ENCODE results near the gene TMEM14A.
A peak's percentile ranks its signal among the peaks of the same experiment; 100 is the strongest.
"Not testable (repeated sequence)": the region's sequence is repeated elsewhere in the genome, so short reads cannot be mapped to it uniquely, and the experiment has no call there.

The TMEM14A gene

DNA sequence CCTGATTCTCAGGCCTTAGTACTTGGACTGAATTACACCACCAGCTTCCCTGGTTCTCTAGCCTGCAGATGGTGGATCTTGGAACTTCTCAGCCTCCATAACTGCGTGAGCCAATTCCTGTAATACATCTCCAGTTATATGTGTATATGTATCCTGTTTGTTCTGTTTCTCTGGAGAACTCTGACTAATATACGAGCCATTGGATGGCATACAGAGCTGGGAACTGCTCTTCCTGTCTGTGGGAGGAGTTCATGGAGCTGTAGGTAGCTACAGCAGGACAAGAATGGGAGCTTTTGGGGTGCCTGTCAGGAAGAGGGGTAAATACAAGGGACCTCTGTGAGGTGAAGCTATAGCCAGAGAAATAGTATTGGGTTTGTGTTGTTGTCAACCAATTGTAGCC, 41.2 kb downstream of the TMEM14A start:
- Histone ChIP-seq H3K36me3 (no peaks in the 10 kb centered on the region), H3K4me3 (ENCODE audit: low read depth, low read length) (no peak overlapping the region), H3K27me3 (ENCODE audit: insufficient read depth, low read depth, severe bottlenecking) (no peaks in the 10 kb centered on the region), H3K9me3 (ENCODE audit: severe bottlenecking) (peaks cover 4% of the 10 kb centered on the region), H3K27ac (no peak overlapping the region)
- no peak for DNase-seq
- TF ChIP-seq, protein P1, sequence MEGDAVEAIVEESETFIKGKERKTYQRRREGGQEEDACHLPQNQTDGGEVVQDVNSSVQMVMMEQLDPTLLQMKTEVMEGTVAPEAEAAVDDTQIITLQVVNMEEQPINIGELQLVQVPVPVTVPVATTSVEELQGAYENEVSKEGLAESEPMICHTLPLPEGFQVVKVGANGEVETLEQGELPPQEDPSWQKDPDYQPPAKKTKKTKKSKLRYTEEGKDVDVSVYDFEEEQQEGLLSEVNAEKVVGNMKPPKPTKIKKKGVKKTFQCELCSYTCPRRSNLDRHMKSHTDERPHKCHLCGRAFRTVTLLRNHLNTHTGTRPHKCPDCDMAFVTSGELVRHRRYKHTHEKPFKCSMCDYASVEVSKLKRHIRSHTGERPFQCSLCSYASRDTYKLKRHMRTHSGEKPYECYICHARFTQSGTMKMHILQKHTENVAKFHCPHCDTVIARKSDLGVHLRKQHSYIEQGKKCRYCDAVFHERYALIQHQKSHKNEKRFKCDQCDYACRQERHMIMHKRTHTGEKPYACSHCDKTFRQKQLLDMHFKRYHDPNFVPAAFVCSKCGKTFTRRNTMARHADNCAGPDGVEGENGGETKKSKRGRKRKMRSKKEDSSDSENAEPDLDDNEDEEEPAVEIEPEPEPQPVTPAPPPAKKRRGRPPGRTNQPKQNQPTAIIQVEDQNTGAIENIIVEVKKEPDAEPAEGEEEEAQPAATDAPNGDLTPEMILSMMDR (IDR thresholded peaks at IDR 0.05; ENCODE audit: low read depth, low read length) = no peak

DNA sequence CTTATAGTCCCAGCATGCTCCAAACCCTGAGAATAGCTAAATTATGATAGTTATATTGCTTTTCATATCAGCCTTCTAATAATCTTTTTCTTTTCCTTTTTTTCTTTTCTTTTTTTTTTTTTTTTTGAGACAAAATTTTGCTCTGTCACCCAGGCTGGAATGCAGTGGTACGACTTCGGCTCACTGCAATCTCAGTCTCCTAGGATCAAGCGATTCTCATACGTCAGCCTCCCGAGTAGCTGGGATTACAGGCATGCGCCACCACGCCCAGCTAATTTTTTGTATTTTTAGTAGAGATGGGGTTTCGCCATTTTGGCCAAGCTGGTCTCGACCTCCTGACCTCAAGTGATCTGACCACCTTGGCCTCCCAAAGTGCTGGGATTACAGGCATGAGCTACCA, 43.8 kb downstream of the TMEM14A start:
- not testable (repeated sequence) for H3K27ac ChIP-seq; DNase-seq; H3K36me3 ChIP-seq; H3K4me3 ChIP-seq (ENCODE audit: low read depth, low read length); H3K9me3 ChIP-seq (ENCODE audit: severe bottlenecking); H3K27me3 ChIP-seq (ENCODE audit: insufficient read depth, low read depth, severe bottlenecking)

DNA sequence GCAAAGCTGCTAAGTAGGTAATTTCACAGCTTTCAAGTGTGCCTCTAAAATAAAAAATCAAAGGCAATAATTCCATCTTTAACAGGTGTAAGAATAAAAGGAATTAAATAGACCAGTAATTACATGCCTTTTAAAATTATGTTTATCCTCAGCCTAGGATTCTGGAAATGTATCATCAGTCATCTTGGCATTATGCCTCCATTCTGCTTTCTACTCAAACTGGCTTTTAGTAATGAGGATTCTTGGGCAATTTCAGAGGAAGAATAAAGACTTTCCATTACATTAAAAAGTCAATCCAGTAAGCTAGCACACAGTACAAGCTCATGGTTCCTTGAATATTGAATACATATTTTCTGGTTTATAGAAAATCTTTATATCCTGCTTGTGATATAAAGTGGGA, 47.6 kb downstream of the TMEM14A start:
- Histone ChIP-seq H3K27ac (no peak overlapping the region), H3K27me3 (ENCODE audit: insufficient read depth, low read depth, severe bottlenecking) (no peaks in the 10 kb centered on the region), H3K9me3 (ENCODE audit: severe bottlenecking) (no peaks in the 10 kb centered on the region), H3K4me3 (ENCODE audit: low read depth, low read length) (no peak overlapping the region), H3K36me3 (no peaks in the 10 kb centered on the region)
- DNase-seq = no peak
- TF ChIP-seq, protein P1 (IDR thresholded peaks at IDR 0.05; ENCODE audit: low read depth, low read length) = no peak

GRCh38 chr6:52720321-52720720, 49.4 kb downstream of the TMEM14A start:
- H3K9me3 ChIP-seq (ENCODE audit: severe bottlenecking) = no peaks in the 10 kb centered on the region
- H3K27me3 ChIP-seq (ENCODE audit: insufficient read depth, low read depth, severe bottlenecking) = no peaks in the 10 kb centered on the region
- no peak overlapping the region for H3K27ac ChIP-seq
- H3K4me3 ChIP-seq (ENCODE audit: low read depth, low read length) = no peak overlapping the region
- no peak for DNase-seq
- TF ChIP-seq, protein P1 (IDR thresholded peaks at IDR 0.05; ENCODE audit: low read depth, low read length) = no peak
- H3K36me3 ChIP-seq = no peaks in the 10 kb centered on the region

GRCh38 chr6:52724042-52724405, 53.1 kb downstream of the TMEM14A start:
- Histone ChIP-seq H3K27me3 (ENCODE audit: insufficient read depth, low read depth, severe bottlenecking) (no peaks in the 10 kb centered on the region), H3K9me3 (ENCODE audit: severe bottlenecking) (no peaks in the 10 kb centered on the region), H3K4me3 (ENCODE audit: low read depth, low read length) (no peak overlapping the region), H3K36me3 (no peaks in the 10 kb centered on the region), H3K27ac (no peak overlapping the region)
- DNase-seq = no peak
- TF ChIP-seq, protein P1 (IDR thresholded peaks at IDR 0.05; ENCODE audit: low read depth, low read length) = no peak

DNA sequence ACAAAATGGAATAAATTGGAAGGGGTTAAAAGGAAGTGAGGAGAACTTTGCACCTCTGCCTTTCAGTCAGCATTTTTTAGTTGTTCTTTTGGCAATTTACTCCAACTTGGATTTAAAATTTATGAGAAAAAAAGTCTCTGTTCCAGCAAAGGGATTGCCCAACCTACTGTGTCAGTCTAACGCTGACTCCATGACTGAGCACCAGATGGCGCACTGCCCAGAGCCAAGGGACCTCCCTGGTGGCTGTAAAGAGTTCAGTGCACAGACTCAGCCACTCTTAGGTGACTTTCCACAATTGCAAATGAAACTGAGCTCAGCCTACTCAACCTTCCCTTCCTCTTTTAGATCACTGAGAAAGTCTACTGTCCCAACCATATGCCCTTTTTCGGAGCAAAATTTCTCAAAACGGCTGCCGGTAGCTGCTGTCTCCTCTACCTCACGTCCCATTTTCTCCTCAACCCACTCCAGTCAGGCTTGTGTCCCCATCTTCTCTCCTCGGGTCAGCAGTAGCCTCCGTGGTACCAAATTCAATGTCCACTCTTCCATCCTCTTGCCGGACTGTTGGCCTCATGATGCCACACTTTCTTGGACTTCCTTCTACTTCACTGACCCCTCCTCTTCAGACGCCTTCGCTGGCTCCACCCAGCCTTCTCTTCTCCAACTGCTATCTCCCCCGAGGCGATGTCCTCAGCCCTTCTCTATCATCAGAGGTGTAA, 53.7 kb downstream of the TMEM14A start:
- no peak overlapping the region for H3K27ac ChIP-seq
- TF ChIP-seq, protein P1 (IDR thresholded peaks at IDR 0.05; ENCODE audit: low read depth, low read length) = peak; percentile 98
- no peak overlapping the region for H3K4me3 ChIP-seq (ENCODE audit: low read depth, low read length)
- no peaks in the 10 kb centered on the region for H3K27me3 ChIP-seq (ENCODE audit: insufficient read depth, low read depth, severe bottlenecking)
- H3K36me3 ChIP-seq = no peaks in the 10 kb centered on the region
- peak; percentile 87 for DNase-seq
- H3K9me3 ChIP-seq (ENCODE audit: severe bottlenecking) = no peaks in the 10 kb centered on the region
